Neural cell (in vitro differentiated cells): ENCODE results near the gene SMARCD1.

Source experiments
- CTCF ChIP-seq: fragments of 450-650 bp; IDR thresholded peaks from 2 replicates; pipeline ENCODE4 v1.5.1; 2014; ENCODE audit warnings: antibody characterized with exemption, mild to moderate bottlenecking, moderate library complexity; ENCODE audit not compliant: poor library complexity, severe bottlenecking
- EP300 ChIP-seq: fragments of 450-650 bp; conservative IDR thresholded peaks from 2 replicates; pipeline ENCODE4 v1.6.1; 2014; ENCODE audit warnings: antibody characterized with exemption, mild to moderate bottlenecking, moderate library complexity; ENCODE audit not compliant: poor library complexity, severe bottlenecking

GRCh38 chr12:50129290-50129689 is 44.1 kb downstream of the SMARCD1 start:
- TF ChIP-seq CTCF (no peak), EP300 (no peak)
